ENCODE measurements around the gene EPB41L4B. TPM values are rescaled to one million over a fixed set of nuclear protein-coding genes. Genes with fewer than 3 reads are reported as not detected.

EPB41L4B gene
- total RNA-seq, 4 donors from 2014 or later = under 0.01 to 3.9 (median 1.5) TPM

DNA sequence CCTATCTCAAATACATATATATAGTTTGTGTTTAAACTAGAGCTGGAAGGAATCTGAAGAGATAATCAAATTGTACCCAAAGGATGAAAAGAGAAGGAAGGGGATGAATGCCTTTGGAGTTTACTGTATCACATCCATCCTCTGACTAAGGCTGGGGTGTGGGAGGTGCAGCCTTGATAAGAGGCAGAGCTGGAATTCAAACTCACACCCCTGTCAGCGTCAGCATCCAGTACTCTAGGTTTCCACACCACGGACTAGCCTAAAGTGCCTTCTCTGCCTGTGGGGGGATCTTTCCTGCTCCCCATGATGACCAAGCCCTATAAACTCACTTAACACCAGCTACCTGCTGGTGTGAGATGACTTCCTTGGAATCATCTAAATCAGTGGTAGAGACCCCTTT is 48.1 kb downstream of the EPB41L4B start:
- Histone ChIP-seq H3K4me1 (no peaks in the 10 kb centered on the region), H3K27me3 (no peaks in the 10 kb centered on the region), H3K4me3 (no peak overlapping the region), H3K27ac (no peak overlapping the region), H3K36me3 (no peaks in the 10 kb centered on the region), H3K9me3 (no peaks in the 10 kb centered on the region)
- no peak for DNase-seq
- intact Hi-C loops (cut with DNase I; ENCODE audit: low total_unique reads) = no loop called here
- TF ChIP-seq, protein P1, sequence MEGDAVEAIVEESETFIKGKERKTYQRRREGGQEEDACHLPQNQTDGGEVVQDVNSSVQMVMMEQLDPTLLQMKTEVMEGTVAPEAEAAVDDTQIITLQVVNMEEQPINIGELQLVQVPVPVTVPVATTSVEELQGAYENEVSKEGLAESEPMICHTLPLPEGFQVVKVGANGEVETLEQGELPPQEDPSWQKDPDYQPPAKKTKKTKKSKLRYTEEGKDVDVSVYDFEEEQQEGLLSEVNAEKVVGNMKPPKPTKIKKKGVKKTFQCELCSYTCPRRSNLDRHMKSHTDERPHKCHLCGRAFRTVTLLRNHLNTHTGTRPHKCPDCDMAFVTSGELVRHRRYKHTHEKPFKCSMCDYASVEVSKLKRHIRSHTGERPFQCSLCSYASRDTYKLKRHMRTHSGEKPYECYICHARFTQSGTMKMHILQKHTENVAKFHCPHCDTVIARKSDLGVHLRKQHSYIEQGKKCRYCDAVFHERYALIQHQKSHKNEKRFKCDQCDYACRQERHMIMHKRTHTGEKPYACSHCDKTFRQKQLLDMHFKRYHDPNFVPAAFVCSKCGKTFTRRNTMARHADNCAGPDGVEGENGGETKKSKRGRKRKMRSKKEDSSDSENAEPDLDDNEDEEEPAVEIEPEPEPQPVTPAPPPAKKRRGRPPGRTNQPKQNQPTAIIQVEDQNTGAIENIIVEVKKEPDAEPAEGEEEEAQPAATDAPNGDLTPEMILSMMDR (IDR thresholded peaks at IDR 0.05) = no peak
- TF ChIP-seq POLR2A (IDR thresholded peaks at IDR 0.05) = no peak

- Histone ChIP-seq H3K9me3 (no peaks in the 10 kb centered on the region), H3K4me3 (no peak overlapping the region), H3K27ac (no peak overlapping the region), H3K27me3 (no peaks in the 10 kb centered on the region), H3K4me1 (no peaks in the 10 kb centered on the region), H3K36me3 (no peaks in the 10 kb centered on the region)
- no peak for DNase-seq
- TF ChIP-seq, protein P1 (IDR thresholded peaks at IDR 0.05) = no peak
- TF ChIP-seq POLR2A (IDR thresholded peaks at IDR 0.05) = no peak
- intact Hi-C loops (cut with DNase I; ENCODE audit: low total_unique reads) = no loop called here
Measured at GRCh38 chr9:109272045-109272444, 48.8 kb downstream of the EPB41L4B start.

DNA sequence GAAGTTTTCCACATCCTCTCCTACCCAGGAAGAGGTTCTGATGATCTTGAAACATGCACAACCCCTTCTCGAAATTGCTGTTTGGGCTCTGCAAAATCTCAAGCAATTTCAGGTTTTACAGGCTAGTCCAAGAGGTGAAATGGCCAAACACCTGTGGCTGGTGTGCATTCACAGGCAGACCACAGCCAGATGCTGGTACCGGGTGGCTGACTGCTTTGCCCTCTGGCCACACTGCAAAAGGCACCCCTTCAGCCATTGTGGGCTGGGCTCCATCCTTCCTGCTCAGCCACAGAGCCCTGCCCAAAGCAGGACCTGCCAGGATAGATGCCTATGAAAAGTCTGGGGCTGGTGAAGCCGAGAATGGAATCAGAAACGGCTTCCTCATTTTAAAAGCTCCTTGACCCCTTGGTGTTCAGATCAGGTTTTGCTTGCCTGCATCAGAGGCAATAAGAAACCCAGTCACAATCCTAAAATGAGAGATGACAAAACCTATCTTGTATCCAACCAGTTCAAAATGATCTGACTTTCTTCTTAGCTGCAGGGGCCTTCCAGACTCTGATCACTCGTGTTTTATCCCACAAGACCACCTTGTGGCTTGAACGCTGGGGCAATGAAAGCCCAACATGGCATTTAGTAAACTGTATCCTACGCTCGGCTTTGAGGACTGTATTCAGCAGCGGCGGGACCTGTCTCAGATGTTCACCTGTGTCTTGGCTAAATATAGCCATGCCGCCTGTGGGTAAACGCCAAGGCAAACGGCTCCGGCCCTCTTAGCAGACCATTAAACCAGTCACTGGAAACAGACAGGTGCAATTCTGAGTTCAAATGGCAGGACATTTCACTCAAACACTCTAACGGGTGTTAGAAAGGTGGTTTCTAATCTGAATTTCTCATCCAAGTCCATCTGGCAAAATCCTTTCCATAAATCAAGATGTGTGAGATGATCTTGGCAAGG is 49.6 kb downstream of the EPB41L4B start:
- H3K27ac ChIP-seq = no peak overlapping the region
- no peaks in the 10 kb centered on the region for H3K4me1 ChIP-seq
- intact Hi-C loops (cut with DNase I; ENCODE audit: low total_unique reads) = no loop called here
- no peak for DNase-seq
- no peaks in the 10 kb centered on the region for H3K36me3 ChIP-seq
- TF ChIP-seq, protein P1 (IDR thresholded peaks at IDR 0.05) = no peak
- TF ChIP-seq POLR2A (IDR thresholded peaks at IDR 0.05) = no peak
- H3K9me3 ChIP-seq = no peaks in the 10 kb centered on the region
- H3K4me3 ChIP-seq = no peak overlapping the region
- H3K27me3 ChIP-seq = no peaks in the 10 kb centered on the region

DNA sequence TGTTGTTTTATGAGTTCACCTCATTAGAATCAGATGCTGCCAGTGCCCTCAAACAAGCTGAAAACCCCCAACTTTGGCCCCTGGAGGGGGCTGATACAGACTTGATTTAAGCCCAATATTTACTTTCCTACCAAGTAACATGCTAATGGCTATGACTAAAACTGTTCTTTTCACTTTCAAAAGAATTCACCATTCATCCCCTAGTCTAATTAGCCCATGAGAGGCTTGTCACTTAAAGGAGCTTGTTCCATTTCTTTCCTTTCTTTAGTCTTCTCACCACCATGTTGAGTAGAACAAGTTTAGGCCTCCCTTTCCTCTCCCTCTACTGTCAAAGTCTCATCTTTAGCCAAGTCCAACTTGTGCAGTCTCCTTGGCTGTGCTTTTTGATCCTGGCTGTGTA is 50.4 kb downstream of the EPB41L4B start:
- no peaks in the 10 kb centered on the region for H3K27me3 ChIP-seq
- H3K36me3 ChIP-seq = no peaks in the 10 kb centered on the region
- no peaks in the 10 kb centered on the region for H3K4me1 ChIP-seq
- TF ChIP-seq, protein P1 (IDR thresholded peaks at IDR 0.05) = no peak
- TF ChIP-seq POLR2A (IDR thresholded peaks at IDR 0.05) = no peak
- intact Hi-C loops (cut with DNase I; ENCODE audit: low total_unique reads) = no loop called here
- no peak for DNase-seq
- H3K27ac ChIP-seq = no peak overlapping the region
- H3K9me3 ChIP-seq = no peaks in the 10 kb centered on the region
- H3K4me3 ChIP-seq = no peak overlapping the region

GRCh38 chr9:109269839-109270238 is 51.0 kb downstream of the EPB41L4B start:
- no peaks in the 10 kb centered on the region for H3K9me3 ChIP-seq
- intact Hi-C loops (cut with DNase I; ENCODE audit: low total_unique reads) = no loop called here

More at GRCh38 chr9:109269839-109270238, 51.0 kb downstream of the EPB41L4B start:
- no peak for DNase-seq
- H3K4me3 ChIP-seq = no peak overlapping the region
- no peaks in the 10 kb centered on the region for H3K4me1 ChIP-seq
- H3K27me3 ChIP-seq = no peaks in the 10 kb centered on the region
- no peak overlapping the region for H3K27ac ChIP-seq
- TF ChIP-seq POLR2A (IDR thresholded peaks at IDR 0.05) = no peak
- TF ChIP-seq, protein P1 (IDR thresholded peaks at IDR 0.05) = no peak
- no peaks in the 10 kb centered on the region for H3K36me3 ChIP-seq
